Ishikawa (cell line): Measurements from ENCODE around the gene IFT43.

Experiments used
- TEAD4 ChIP-seq: IDR thresholded peaks from 2 replicates; pipeline ENCODE4 v1.6.1; 2012
- ZBTB7A ChIP-seq: IDR thresholded peaks from 2 replicates; pipeline ENCODE4 v1.6.1; 2012; ENCODE audit warnings: low read depth
- TF ChIP-seq, protein P1 (sequence below): IDR thresholded peaks from 2 replicates; pipeline ENCODE4 v1.6.1; 2012

DNA sequence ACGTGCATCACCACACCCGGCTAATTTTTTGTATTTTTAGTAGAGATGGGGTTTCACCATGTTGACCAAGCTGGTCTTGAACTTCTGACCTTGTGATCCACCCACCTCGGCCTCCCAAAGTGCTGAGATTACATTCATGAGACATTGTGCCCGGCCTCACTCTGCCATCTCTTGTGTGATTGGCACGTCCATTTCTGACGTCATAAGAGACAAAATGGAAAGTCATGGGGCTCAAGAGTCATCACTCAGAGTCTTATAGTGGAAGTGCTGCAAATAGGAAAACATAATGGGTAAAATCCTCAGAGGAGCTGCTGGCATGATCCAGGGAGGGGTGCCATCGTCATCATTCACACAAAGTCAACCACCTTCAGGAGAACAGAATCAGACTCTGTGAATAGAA lies 112.0 kb downstream of the IFT43 start:
- TF ChIP-seq TEAD4 (no peak), ZBTB7A (no peak)
- TF ChIP-seq, protein P1, sequence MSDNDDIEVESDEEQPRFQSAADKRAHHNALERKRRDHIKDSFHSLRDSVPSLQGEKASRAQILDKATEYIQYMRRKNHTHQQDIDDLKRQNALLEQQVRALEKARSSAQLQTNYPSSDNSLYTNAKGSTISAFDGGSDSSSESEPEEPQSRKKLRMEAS: no peak
